GM10847 (cell line): Measurements from ENCODE around the gene NT5C1B.
A peak's percentile ranks its signal among the peaks of the same experiment; 100 is the strongest.

Source experiments
- POLR2A ChIP-seq: IDR thresholded peaks from 2 replicates; pipeline ENCODE4 v1.6.1; 2011; ENCODE audit not compliant: insufficient read length; ENCODE audit errors: extremely low read depth

The NT5C1B gene

GRCh38 chr2:18580606-18581005, 8.8 kb downstream of the NT5C1B start:
- no peak for TF ChIP-seq POLR2A

GRCh38 chr2:18578033-18578432, 11.3 kb downstream of the NT5C1B start:
- TF ChIP-seq POLR2A, result no peak

GRCh38 chr2:18566145-18566769, 23.1 kb downstream of the NT5C1B start:
- no peak for TF ChIP-seq POLR2A

GRCh38 chr2:18560797-18561085, 28.6 kb downstream of the NT5C1B start:
- TF ChIP-seq POLR2A, result no peak

- TF ChIP-seq POLR2A, result peak; percentile 45
These were observed 29.2 kb downstream of the NT5C1B start, which contains the start of gene RDH14 for GRCh38 chr2:18560031-18560796. Gene RDH14, minus strand, starts transcription at chr2:18560653. Its CDS starts 81 bp downstream, at chr2:18560572.

- no peak for TF ChIP-seq POLR2A
These were observed 29.8 kb downstream of the NT5C1B start for GRCh38 chr2:18559531-18560030.

GRCh38 chr2:18558458-18558857, 30.9 kb downstream of the NT5C1B start:
- TF ChIP-seq POLR2A, result no peak

GRCh38 chr2:18557121-18557520, 32.2 kb downstream of the NT5C1B start:
- TF ChIP-seq POLR2A, result no peak

- TF ChIP-seq POLR2A, result no peak
These were observed 36.9 kb downstream of the NT5C1B start for GRCh38 chr2:18552351-18553077.

- no peak for TF ChIP-seq POLR2A
These were observed 37.7 kb downstream of the NT5C1B start for GRCh38 chr2:18551623-18552022.

GRCh38 chr2:18551169-18551568, 38.2 kb downstream of the NT5C1B start:
- TF ChIP-seq POLR2A, result no peak

- TF ChIP-seq POLR2A, result no peak
These were observed 38.9 kb downstream of the NT5C1B start for GRCh38 chr2:18550433-18550832.

GRCh38 chr2:18549083-18549482, 40.3 kb downstream of the NT5C1B start:
- no peak for TF ChIP-seq POLR2A

- no peak for TF ChIP-seq POLR2A
These were observed 40.7 kb downstream of the NT5C1B start for GRCh38 chr2:18548621-18549020.

- no peak for TF ChIP-seq POLR2A
These were observed 42.8 kb downstream of the NT5C1B start for GRCh38 chr2:18546567-18546966.

GRCh38 chr2:18545384-18545783, 44.0 kb downstream of the NT5C1B start:
- no peak for TF ChIP-seq POLR2A
